Activated CD4-positive, CD25-positive, alpha-beta regulatory T cell treated with anti-CD3 and anti-CD28 coated beads, Interleukin-2, amount 50 U/mL, for 72 hours (primary cell): ENCODE data around the gene LRCH3.
"Not testable (repeated sequence)": the region's sequence is repeated elsewhere in the genome, so short reads cannot be mapped to it uniquely, and the experiment has no call there.

Experiments used
- DNase-seq: peaks from one replicate; pipeline ENCODE4 v3.0.0; 2021

The LRCH3 gene

DNA sequence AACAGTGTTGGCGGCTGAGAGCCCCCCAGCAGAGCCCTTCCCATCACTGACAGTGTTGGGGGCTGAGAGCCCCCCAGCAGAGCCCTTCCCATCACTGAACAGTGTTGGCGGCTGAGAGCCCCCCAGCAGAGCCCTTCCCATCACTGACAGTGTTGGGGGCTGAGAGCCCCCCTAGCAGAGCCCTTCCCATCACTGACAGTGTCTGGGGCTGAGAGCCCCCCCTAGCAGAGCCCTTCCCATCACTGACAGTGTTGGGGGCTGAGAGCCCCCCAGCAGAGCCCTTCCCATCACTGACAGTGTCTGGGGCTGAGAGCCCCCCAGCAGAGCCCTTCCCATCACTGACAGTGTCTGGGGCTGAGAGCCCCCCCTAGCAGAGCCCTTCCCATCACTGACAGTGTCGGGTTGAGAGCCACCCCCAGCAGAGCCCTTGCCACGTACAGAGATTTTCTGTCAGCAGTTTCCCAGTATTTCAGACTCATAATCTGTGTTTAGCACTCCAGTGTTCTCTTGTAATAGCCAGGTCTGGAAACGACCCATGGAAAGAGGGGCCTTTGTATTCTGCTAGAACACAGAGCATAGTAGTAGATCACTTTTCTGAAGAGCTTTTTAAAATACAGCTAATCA, 96.5 kb downstream of the LRCH3 start:
- not testable (repeated sequence) for DNase-seq

DNA sequence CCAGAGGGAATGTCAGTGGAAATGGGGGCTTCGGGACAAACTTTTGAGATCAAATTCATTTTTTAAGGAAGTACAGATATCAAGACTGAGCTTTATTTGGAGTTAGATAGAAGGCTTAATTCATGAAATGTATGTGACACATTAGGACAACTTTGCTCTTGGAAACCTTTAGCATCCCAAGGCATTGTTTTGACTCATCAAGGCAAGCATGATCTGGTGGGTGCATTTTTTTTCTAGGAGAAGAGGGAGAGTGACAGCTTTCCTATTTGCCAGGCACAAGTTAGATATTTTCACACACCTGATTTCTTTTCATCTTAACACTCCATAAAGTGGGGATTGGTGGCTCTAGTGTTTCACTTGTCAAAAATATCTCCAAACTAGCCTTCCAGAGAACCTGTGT, 97.5 kb downstream of the LRCH3 start:
- DNase-seq = no peak

DNA sequence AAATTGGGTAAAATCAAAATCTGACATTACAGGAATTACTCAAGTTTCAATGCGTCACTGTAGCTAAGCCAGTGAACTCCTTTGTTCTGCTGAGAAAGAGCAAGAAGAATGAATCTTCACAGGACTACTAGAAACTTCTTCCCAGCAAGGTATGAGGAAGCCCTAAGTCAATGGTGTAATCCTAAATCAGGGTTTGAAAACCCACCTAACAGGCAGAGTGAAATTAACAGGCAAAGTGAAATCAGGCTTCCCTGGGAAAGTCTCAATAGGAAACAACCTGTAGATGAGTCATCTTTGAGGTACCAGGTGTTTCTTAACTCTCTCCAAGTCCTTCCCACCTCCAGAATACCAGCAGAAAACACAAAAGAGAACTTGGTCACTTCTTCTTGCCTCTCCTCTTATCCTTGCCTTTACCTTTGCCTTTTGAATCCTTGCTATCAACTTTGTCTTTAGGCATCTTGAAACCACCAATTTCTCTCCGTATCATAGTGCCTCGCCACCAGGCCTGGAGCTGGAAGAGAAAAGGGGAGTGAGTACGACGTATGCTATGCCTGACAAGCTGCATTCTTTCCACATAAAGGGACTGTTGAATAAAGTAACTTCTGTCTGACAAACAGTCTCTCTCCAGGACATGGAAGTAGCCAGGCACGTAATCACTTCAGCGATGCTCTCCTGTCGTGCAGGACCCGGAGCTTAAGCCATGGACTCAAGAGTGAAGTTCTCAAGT, 98.3 kb downstream of the LRCH3 start:
- no peak for DNase-seq

DNA sequence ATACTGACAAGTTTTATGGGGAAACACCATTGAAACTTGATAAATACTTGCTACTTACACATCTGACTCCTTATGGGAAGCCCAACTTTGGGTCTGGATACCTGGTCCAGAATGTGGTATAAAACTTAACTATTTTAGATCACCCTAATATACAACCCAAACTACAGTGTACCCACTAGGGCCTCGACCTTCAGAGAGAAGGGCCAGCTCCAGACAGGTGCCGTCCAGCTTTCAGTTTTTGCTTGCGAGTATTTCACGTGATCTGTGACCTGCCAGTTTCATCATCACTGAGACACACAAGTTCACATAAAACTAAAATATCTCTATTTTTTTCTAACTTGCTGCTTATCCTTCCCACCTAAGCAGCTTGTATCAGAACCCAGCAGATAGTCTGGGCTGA, 99.6 kb downstream of the LRCH3 start:
- DNase-seq = no peak

DNA sequence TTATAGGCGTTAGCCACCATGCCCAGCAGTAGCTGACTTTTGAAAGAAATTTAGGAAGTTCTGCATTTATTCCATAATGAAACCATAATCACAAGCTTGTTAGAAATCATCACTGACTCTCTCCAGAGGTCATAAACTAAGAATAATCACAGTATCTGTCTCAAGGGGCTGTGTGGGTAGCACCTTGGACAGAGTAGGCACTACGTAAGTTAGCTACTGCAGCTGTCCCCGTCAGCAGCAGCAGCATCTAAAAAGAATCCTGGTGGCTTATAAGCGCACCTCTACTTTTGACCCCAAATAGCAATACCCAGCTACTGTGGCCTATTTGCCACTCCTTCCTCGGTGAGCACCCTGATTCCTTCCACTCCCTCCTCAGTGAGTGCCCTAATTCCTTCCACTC, 101.1 kb downstream of the LRCH3 start:
- DNase-seq = no peak

DNA sequence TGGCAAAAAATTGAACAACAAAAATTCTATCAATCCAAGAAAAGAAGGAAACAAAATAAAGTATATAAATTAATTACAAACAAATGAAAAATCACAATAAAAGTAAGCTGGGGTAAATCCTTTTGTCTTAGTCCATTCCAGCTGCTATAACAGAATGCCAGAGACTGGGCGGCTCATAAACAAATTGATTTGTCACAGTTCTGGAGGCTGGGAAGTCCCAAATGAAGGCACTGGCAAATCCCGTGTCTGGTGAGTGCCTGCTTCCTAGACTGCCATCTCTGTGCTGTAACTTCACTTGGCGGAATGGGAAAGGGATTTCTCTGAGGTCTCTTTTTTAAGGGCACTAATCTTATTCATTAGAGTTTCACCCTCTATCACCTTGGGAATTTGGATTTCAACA, 105.4 kb downstream of the LRCH3 start:
- no peak for DNase-seq

DNA sequence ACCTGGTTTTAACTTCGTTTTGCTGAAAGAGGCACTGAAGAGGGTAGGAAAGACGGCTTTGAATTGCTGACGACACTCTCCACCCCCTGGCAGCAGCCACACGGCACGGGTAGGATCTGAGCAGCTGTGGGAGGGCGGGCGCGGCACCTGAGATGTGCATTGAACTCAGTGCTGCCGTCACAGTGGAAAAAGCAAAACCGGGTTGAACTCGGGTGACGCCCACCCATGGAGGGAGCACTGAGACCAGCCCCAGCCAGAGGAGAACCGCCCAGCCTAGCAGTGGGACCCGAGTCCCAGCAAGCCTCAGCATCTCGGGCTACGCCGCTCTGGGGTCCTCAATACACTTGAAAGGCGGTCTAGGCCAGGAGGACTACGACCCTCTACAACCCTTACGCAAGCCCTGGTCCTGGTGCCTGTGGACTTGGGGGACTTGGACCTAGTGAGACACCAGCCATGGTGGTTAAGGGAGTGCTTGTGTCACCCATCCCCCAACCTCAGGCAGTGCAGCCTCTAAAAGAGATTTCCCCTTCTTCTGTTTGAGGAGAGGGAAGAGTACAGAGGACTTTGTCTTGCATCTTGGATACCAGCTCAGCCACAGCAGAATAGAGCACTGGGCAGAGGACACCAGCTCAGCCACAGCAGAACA, 108.9 kb downstream of the LRCH3 start:
- DNase-seq = no peak

DNA sequence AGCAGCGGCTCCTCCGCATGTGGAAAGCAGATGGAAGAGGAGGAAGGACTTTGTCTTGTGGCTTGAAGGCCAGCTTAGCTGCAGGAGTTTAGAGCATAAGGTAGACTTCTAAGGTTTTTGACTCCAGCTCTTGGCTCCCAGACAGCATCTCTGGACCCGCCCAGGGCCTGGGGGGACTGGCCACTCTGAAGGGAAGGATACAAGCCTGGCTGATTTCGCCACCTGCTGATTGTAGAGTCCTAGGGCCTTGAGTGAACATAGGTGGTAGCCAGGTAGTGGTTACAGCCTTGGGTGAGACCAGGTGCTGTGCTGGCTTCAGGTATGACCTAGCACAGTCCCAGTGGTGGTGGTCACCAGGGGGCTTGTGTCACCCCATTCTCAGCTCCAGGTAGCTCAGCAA, 110.6 kb downstream of the LRCH3 start:
- DNase-seq = no peak

DNA sequence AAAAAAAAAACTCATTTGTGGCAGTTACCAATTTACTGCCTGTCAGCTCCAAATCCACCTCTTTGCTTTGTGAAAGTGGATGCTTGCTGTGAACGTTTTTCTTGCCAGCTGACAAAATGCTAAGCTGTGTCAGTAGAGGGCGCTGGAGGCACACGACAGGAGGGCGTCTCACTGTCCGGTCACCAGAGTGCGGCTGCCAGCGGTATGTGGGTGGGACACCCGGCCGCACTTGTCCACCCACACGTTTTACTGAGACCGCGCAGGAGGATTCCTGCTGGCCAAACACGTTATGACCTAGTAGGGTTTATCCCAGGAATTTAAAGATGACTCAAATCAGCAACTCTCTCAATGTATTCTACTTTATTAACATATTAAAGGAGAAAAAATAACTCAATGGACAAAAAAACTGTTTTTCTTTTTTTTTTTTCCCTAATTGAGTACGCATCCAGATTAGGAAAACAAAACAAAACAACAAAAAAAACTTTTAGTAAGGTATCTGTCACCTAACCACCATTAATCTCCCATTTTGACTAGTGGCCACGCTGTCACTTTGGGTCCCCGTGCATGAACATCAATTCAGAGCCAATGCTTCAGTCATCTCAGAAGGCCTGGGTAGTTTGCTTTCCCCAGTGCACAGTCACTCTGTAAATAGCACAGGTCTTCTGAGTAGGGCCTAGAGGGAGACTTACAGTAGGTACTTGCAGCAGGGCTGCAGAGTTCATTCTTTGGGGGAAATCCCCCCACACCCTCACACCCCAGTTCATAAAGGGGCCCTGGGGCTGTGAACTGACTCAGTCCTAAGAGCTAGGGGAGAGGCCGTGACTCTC, 115.2 kb downstream of the LRCH3 start:
- peak; percentile 83 for DNase-seq

DNA sequence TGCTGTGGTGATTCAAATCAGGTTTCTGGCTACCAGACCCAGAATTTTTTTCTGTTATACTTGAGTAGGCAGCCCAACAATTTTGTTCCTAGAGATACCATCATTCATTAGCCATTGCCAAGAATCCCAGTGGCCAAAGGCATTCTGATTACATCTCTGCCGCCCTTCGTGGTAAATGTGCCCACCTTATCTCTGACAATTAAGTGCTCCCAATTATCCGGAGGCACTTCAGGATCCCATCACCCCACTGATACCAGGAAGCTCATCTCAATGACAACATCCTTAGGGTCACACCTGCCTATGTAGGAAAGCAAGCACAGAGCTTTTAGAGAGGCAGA, 115.8 kb downstream of the LRCH3 start:
- DNase-seq = no peak

DNA sequence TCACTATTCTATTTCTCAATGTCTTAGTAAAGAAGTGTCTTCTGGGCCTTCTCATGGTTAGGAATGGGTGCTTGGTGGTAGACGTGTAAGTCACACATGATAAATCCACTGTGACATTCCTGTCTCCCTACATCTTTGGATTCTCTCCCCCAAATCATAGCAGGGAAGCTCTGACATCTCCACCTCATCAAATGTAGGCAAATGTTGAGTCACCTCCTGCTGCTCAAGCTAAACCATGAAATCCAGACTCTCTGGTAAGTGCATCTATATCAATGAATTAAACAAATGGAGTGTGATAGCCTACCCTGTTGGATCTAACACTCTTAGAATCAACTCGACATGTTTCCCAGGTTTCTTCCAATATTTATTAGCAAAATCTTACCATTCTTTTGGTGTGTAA, 116.1 kb downstream of the LRCH3 start:
- no peak for DNase-seq

DNA sequence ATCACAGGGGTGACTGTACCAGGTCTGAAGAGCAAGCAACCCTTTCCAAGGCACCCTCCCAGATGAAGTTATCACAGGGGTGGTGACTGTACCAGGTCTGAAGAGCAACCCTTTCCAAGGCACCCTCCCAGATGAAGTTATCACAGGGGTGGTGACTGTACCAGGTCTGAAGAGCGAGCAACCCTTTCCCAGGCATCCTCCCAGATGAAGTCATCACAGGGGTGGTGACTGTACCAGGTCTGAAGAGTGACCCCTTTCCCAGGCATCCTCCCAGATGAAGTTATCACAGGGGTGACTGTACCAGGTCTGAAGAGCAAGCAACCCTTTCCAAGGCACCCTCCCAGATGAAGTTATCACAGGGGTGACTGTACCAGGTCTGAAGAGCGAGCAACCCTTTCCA, 117.5 kb downstream of the LRCH3 start:
- DNase-seq = not testable (repeated sequence)

DNA sequence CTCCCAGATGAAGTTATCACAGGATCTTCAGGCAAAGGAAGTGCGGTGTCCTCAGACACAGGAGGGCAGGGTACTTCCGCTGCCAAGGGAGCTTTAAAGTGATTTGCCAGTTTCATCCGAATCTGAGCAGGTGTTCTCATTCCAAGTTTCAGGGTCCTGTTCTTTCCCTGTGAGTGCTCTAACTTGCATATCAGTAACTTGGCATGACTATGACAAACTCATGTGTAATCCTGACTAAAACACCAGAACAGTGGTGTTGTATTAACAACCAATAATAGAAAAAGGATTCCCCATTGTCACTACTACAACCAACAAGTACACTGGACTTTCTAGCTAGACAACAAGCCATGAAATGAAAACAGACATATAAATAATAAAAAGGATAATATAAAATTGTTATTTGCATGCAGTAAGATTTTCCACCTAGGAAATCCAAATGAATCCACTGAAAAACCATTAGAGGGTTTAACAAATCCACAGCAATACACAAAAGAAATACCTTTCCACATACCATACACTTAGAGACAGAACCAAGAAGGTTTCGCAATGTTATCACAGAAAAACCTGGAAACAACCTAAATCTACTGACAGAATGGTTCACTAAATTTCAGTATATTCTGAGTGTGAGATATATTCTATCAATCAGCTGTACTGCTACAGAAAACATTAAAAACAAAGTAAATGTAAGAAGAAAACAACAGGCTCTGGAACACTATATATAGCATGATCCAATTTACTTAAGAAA, 118.1 kb downstream of the LRCH3 start:
- DNase-seq = no peak

DNA sequence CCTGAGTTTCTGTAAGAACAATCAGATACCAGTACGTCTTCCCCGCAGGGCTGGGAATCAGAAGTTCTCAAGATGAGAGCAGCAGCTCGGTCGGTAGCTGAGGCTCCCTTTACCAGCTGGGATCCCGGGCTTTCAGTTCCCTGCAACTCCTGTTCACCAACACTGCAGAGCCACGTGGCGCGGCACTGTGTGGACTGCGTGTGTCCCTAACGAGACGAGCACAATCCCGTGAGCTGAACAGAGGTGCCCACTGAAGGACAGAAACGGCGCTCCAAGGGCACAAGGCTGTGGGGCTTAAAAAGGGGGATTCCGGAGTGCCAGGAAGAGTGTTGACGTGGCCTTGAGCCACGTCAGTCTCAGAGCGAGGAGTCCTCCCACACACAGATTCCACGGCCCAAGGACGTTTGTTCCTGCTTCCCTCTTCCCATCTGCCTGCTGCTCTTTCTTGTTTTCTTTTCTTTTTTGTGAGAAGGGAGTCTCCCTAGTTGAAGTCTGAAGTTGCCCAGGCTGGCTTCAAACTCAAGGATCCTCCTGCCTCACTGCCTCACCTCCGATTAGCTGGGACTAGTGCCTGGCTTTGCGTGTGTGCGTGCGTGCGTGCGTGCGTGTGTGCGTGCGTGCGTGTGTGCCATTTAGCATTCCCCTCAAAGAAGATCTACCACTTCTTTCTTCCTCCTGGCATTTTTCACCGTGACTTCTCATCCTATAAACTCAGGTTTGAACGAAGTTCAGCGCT, 121.9 kb downstream of the LRCH3 start:
- no peak for DNase-seq

DNA sequence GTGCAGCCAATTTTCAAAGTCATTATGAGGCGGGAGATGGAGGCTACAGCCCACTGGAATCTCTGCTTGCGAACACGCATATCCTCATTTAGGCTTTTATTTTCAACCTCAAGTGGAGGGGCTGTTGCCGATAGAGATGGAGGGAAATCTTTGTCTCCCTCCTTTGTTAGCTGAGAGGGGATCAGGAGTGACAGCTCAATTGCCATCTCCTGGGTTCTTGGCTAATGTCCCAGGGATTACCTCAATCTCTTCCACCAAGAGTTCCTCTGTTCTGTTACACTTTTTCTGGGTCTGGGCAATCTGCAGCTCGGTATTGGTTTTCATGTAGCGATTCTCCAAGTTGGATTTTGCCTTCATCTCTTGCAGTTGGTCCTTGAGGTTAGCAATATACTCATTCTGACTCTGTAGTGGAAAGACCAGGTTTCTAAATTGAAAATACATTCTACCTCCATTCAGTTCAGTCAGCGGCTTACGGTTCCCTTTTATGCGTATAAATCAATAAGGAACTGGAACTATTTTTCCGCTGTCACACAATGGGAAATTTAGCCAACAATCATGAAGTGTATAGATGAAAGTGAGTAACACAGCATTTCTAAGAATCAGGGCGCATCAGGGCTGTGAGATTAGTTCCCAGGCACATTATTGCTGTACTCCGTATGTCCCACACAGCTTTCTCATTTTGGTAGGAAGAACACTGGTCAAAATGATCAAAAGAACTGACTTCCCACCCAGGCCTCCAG, 122.8 kb downstream of the LRCH3 start:
- no peak for DNase-seq

DNA sequence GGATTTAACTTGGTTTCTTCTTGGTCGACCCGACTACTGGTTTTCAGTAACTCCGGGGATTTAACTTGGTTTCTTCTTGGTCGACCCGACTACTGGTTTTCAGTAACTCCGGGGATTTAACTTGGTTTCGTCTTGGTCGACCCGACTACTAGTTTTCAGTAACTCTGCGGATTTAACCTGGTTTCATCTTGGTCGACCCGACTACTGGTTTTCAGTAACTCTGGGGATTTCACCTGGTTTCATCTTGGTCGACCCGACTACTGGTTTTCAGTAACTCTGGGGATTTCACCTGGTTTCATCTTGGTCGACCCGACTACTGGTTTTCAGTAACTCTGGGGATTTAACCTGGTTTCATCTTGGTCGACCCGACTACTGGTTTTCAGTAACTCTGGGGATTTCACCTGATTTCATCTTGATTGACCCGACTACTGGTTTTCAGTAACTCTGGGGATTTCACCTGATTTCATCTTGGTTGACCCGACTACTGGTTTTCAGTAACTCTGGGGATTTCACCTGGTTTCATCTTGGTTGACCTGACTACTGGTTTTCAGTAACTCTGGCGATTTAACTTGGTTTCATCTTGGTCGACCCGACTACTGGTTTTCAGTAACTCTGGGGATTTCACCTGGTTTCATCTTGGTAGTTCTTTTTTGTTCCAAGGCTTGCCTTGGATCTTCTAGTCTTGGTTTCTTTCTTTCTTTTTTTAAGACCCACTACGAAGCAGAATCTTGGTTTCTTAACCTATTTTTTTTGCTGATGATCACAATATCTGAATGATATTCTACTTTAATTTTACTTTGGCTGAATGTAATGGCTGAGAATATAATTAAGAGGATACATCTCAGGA, 130.6 kb downstream of the LRCH3 start:
- DNase-seq = not testable (repeated sequence)

DNA sequence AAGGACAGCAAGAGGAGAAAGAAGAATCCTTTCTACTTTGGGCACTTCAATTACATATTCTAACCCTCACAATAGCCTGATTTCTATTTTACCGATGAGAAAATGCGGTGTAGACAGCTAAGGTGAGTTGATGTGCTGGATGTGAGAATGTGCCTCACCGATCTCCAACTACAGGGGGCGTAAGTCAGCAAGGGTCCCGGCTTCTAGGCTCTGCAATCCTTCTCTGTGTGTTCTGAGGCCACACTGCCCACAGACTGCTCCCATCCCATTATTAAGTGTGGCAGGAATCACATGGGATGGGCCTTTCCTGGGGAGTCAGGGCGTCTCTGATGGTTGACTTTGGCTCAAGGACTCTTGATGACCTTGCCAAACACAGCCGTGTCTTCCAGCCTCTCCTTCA, 135.4 kb downstream of the LRCH3 start:
- DNase-seq = no peak

DNA sequence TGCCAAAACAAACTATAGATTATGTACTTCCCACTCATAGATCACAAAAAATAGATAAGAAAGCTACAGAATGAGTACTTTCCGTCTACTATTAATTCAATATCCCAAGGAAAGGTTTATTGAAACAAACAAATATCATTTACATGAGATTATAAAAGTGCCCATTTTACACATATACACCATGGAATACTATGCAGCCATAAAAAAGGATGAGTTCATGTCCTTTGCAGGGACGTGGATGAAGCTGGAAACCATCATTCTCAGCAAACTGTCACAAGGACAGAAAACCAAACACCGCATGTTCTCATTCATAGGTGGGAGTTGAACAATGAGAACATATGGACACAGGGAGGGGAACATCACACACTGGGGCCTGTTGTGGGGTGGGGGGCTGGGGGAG, 136.5 kb downstream of the LRCH3 start:
- DNase-seq = not testable (repeated sequence)

DNA sequence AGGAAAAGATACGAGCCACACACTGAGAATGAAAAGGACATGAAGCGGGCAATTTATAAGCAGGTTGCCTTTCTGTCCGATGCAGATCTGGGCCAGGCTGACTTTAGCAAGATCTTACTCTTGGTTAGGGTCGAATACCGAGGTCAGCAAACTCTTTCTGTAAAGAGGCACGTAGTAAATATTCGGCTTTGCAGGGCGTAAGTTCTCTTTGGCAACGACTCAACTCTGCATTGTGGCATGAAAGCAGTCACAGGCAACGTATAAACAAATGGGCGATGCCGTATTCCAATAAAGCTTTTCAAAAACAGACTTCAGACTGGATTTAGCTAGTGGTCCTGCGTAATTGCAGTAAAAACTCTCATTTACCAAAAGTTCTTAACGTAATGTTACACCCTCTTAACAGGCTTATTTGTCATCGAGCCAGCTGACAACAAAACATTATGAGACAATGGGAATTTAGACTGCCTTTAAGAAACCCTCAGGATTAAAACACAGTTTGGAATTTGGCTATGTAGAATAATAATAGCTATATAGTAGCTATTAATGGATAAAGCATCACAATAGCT, 145.8 kb downstream of the LRCH3 start:
- DNase-seq = no peak
